GM19239 (cell line): ENCODE measurements around the gene GRID2.

Experiments
- DNase-seq: peaks from one replicate; pipeline ENCODE4 v3.0.0; 2011; ENCODE audit warnings: low spot score; ENCODE audit not compliant: insufficient read length
- FAIRE-seq: peaks from 2 replicates; lab custom pipeline; 2011; peaks lifted over from hg19 to GRCh38; lab: Jason Lieb, UNC

GRID2 gene

DNA sequence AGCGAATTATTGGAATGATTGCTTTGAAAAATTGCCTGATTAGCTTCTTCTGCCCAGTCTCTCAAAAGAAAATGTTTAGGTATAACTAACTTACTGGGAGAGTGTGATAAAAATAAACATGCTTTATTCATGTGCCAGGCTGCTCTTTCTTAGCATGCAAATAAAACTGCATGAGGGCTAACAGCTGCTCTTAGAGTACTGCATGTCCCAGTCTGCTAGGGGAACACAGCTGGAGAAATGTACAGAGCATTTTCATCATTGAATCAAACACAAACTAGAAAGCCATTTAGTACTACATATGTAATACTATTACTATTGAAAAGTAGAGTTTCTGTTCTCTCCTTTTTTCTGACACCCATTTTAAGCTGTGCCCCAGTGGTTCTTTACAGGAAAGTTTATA is 726.0 kb downstream of the GRID2 start:
- no peak for FAIRE-seq
- DNase-seq, result no peak

DNA sequence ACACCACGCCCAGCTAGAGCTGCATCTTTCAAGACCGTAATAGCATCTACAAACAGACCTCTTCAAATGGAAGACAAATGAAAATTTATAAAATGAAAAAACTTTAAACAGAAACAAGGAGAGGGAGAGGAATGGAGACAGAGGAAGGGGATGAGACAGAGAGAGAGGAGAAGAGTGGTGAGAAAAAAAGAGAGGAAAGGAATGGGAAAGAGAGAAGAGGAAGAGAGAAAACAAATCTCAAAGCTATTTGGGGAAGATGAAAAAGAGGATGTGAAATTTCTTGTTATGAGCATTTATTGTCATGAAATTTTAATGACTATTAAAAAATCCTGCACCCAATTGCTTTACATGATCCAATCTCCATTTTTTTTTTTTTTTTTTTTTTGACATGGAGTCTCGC is 726.9 kb downstream of the GRID2 start:
- no peak for DNase-seq
- no peak for FAIRE-seq

DNA sequence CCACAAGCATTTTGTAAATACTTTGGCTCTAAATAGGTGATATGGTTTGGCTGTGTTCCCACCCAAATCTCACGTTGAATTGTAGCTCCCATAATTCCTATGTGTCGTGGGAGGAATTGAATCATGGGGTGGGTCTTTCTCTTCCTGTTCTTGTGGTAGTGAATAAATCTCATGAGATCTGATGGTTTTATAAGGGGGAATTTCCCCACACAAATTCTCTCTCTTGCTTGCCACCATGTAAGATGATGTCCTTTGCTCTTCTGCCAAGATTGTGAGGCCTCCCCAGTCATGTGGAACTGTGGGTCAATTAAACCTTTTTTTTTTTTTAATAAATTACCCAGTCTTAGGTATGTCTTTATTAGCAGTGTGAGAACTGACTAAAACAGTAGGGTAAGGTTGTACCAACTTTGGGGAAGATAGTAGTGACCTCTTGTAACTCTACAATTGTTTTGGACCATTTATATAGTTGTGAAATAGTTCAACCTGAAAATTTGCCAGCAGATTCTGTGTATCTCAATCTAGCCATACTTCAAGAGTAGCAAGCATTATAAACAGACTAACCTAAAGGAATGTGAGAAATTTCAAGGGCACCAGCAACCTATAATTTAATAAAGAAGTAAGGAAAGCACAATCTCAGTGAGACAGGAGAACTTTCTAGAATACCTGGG is 727.8 kb downstream of the GRID2 start:
- DNase-seq (no peak), FAIRE-seq (no peak)

DNA sequence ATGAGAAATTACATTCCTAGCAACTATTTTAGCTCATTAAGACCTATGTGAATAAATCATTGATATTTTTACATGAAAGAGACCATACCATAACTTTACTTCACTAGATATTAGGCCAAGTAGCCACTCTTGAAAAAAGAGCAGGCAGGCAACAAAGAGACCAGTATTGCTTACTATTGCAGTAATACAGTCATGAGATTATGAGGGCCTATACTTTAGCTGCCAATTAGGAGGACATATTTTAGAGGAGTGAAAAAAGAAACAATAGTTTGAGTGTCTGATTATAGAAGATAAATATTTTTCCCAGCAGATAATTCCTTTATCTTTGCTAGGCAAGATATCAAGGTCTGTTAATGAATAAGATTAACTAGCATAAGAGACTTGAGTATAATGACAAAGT is 739.0 kb downstream of the GRID2 start:
- FAIRE-seq (no peak), DNase-seq (no peak)

DNA sequence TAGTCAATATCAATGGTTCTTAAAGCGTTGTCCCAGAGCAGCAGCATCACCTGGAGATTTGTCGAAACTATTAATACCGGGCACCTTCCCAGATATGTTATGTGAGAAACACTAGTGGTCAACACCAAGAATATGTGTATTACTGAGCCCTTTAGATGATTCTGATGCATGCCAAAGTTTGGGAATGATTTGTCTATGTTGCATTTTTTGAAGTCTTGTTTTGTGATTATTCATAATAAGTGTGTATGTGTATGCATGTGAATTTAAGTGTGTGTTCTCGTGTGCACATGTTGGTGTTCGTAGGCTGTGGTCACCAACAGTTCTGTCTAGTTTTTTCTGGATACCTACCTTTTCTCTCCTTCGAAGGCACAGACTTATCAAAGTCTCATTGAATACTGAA is 749.4 kb downstream of the GRID2 start:
- FAIRE-seq, result no peak

DNA sequence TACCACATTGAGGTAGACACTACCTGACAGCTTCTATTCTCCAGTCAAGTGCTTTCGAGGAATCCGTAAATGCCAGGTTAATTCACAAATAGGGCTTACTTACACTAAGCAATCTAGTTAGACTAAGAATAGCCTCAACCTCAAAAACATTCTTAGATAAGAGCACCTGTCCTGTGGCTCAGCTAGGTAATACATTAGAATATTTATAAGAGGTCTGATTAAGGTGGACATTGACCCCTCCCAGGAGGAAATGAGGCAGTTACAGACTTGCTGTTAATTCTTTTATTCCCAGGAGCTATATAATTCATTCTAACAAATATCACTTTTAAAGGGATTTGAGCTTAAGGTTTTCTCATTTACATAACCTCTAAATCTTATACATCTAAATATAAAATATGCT is 758.1 kb downstream of the GRID2 start:
- no peak for FAIRE-seq

More for the DNA sequence above, 749.4 kb downstream of the GRID2 start:
- no peak for DNase-seq

DNA sequence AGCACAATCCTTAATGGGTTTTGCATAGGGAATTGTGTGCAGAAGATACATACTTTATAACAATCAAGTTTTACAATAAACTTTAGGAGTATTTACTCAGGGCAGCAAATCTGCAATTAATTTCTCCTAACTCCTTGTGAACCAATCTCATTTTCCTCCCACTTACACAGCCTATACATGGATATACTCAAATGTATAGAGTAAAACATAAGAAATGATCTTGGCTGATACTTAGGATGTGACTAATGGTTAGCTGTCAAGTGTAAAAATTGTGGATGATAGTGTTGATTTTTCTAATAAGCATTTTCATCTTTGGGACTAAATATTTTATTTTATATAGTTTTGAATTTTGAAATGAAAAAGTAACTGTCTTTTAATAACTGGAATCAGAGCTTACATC is 759.6 kb downstream of the GRID2 start:
- FAIRE-seq (no peak), DNase-seq (no peak)

More for the DNA sequence above, 758.1 kb downstream of the GRID2 start:
- no peak for DNase-seq

DNA sequence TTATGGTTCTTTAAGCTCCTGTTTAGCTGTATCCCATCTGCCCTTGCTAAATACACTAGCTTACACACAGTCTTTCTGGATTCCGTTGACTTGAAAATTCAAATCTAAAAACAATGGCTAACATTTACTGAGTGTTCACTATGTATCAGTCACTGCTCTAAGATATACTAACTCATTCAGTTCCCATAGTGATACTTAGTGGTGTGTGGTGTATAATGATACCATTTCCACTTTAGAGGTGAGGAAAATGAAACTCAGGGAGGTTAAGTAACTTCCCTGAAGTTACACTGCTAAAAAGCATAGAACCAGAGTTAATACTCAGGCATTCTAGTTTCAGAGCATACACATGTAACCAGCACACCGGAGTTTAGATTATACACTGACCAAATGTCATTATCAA is 762.0 kb downstream of the GRID2 start:
- FAIRE-seq (no peak), DNase-seq (no peak)

DNA sequence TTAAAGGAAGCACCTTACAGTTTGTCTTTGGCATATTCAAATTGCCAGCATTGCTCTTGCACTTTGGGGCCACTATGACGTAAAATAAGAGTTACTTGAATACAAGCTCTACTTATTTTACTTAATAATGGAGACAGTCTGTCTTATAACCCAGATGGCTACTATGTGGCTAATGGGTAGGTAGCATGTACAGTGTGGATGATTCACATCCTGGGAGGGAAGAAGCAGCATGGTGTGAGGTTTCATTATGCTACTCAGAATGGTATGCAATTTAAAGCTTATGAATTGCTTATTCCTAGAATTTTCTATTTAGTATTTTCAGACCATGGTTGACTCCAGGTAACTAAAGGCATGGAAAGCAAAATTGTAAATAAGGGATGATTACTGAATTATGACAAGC is 763.0 kb downstream of the GRID2 start:
- FAIRE-seq (no peak), DNase-seq (no peak)

DNA sequence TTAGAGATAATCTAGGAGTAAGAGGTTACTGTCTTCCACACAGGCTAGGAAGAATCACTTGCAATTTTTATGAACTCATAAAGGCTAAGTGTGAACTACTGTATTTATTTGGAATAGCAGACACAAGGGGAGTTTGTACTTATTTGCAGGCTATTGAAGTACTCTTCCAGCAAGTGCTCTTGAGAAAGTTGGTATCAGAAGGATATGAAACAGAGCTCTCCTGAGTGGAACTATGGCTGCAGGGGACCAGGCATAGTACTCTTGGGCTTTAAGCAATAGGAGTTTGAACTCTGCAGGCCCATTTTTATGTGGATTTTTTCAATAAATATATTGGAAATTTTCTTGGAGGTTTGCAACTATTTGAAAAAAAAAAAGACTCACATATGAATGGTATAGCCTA is 768.5 kb downstream of the GRID2 start:
- no peak for DNase-seq
- no peak for FAIRE-seq

DNA sequence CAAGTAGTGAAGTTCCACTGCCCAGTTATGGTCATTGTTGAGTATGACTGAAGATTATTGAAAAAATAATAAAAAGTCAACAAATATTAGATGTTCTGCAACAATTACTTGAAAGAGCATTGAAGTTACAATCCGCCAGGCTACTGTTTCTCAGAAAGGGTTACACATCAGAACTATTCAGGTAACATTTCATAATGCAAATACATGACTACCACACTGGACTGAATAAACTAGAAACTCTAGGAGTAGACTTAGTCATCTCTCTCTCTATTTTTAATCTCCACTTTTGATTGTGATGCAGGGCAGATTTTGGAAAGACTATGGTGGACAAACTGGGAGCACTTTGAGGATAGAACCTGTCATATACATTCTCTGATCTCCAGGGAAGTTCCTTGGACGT is 776.5 kb downstream of the GRID2 start:
- FAIRE-seq (no peak), DNase-seq (no peak)

DNA sequence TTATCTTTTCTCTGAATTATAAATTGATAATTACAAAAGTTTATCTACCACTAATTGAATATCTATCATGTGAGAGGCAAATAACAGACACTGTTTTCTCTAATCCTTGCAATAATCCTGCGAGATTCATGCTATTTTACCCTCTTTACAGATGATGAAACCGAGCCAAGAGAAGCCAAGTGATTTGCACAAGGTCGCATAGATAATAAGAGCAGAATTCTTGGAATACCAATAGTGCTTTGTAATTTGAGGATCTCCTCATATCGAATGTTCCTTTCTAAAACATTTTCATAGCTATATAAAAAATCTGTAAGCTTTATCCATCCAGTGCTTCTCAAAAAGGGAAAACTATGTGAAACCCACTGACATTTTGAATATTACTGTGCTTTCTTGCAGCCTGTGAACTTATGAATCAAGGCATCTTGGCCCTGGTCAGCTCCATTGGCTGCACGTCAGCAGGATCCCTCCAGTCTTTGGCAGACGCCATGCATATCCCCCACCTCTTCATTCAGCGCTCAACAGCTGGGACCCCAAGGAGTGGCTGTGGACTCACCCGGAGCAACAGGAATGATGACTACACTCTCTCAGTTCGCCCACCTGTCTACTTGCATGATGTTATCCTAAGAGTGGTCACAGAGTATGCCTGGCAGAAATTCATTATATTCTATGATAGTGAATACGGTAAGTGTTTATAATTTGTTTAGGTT is 781.0 kb downstream of the GRID2 start:
- no peak for FAIRE-seq
- no peak for DNase-seq

DNA sequence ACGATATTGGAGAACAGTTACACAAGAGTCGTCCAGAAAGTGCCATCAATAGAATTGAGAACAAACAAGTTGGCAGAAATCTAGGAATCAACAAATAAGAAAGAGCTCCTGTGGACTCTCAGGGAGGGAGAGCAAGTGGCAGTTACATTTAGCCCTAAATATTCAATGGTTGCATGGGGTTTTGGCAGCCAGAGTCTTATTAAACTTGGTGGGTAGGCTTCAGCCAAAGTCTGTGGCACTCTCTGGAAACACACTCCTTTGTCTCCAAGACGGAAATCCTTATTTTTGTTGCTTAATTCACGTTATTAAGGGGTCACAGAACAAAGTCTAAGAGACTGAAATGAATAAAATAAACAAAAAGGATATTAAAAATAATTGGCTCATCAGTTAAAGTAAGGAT is 782.6 kb downstream of the GRID2 start:
- DNase-seq, result no peak
- no peak for FAIRE-seq

DNA sequence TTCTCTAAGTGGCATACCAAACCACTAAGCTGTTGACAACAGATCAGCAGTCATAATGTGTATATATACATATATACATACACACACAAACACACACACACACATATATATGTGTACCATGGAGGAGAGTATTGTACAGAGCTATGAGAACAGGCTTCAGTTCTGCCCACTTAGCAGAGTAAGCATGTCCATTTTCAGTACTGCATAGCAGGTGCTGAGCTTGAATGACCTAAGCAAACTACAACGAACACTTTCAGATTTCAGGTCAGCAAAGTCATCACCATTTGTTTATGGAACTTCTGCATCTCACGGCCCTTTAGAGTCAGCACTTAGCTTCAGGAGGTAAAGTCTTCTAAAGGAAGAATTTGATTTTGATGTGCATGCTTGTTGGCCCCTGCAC is 789.0 kb downstream of the GRID2 start:
- no peak for FAIRE-seq

DNA sequence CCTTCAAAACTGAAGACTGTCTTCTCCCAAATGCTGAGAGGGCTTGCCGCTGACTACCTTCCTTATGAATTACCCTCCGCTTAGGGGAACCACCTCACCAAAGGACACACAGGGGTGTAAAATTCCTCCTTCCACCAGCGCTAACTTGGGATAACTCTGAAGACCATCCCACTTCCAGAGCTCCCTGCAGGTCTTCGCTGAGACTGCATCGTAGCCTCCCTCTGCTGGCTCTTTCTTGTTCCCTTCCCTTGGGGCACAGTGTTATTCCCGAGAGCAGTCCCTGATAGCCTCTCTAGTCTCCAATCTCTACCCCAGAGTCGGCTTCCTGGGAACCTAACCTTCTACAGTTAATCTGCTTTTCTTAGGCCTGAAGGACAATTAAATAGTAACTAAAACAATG is 799.3 kb downstream of the GRID2 start:
- DNase-seq, result no peak

More for the DNA sequence above, 789.0 kb downstream of the GRID2 start:
- no peak for DNase-seq

DNA sequence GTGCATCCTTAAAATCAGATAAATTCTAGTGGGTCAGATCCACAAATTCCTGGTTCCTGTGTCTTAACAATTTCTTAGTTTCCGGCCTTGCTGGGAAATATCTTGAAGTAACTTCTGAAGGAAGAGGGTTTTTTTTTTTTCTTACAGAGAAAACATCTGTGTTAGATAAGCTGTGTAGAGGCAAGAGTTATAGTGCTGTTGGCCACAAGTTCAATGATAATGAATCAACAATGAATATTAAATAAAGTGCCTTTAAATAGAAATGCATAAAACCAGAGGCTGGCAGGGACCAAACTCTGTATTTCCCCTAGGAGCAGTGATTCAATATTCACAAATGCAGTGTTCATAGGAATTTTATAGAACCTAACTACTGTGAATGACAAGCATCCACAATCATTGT is 812.9 kb downstream of the GRID2 start:
- FAIRE-seq, result no peak

More for the DNA sequence above, 799.3 kb downstream of the GRID2 start:
- no peak for FAIRE-seq

DNA sequence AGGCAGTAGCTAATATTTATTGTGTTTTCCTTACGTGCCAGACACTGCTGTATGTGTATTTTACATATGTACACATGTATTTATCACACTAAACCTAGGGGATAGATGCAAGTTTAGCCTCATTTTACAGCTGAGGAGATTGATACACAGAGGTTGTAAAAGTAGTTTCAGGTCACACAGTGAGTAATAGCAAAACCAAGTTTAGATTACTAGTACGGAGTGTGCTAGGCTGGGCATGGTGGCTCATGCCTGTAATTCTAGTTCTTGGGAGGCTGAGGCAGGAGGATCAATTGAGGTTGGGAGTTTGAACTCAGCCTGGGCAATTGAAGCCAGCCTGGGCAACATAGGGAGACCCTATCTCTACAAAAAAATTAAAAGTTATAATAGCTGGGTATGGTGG is 823.7 kb downstream of the GRID2 start:
- FAIRE-seq, result no peak

More for the DNA sequence above, 812.9 kb downstream of the GRID2 start:
- DNase-seq, result no peak

DNA sequence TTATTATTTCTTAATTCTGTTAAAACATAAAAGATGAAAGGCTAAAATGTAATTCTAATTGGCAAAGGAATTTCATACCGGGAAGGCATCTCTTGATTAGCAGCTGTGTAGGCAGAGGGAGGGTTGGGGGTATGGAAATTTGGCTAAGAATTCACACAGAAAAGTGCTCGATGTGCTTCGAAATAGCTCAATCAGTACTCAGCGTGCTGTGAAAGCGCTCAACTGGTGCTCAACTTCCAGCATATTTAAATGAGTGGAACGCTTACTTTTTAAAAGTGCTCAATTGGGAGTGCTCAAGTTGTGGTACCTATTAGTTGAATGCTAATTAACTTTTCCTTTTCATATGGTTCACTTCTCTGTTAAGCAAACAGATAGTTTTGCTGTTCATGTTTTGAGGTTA is 828.9 kb downstream of the GRID2 start:
- FAIRE-seq (no peak), DNase-seq (no peak)

More for the DNA sequence above, 823.7 kb downstream of the GRID2 start:
- DNase-seq, result no peak

DNA sequence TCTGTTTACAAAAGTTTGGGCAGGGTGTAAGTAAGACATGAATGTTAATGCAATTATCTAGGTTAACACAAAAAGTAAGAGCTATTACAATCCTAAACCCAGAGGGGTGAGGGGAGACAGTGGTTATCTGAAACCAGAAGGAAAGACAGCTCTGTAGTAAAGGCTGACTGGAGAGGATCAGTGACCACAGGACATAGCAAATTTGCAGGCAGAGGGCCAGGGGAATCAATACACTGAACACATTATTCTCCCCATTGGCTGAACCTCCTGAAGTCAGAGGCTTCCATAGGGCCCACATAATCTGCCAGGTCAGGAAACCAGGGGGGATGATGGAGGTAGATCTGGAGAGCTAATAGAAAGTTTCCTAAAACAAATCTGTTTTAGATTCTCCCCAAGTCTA is 835.4 kb downstream of the GRID2 start:
- DNase-seq, result no peak
- no peak for FAIRE-seq

DNA sequence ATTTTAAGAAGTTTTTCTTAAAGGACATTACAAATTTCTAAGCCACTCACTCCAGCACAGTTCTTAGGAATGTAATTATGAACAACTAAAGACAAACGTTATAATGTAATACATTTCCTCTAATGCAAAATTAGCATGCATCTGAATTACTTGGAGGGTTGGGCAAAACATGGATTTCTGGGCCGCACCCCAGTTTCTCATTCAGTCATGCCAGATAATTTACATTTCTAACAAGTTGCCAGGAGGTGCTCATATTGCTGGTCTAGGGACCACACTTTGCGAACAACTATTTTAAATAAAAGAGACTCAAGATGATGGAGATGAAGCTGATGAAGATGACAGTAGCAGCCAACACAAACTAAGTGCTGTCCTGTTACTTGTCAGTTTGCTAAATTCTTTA is 840.1 kb downstream of the GRID2 start:
- DNase-seq (no peak), FAIRE-seq (no peak)

DNA sequence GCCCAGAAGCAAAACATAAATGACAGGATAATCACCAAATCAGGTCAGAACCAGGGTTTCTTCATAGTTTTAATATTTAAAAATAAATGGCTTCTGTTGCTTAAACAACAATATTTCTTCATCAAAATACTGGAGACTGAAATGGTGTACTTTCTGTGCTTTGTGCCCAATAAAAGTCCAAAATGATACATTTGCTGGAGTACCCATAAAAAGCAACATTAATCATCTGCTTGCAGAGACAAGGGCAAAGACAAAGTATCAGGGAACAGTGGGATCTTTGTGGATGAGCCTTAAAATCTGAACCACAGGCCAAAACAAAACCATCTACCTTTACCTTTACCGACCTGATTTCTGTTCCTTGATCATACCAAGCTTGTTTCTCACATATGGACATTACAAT is 840.9 kb downstream of the GRID2 start:
- no peak for DNase-seq

More for the DNA sequence above, 840.9 kb downstream of the GRID2 start:
- FAIRE-seq, result no peak
